ENCODE data around the gene MS4A7.

GRCh38 chr11:60376601-60377000, 1.7 kb upstream of the MS4A7 start:
- TF ChIP-seq POLR2A (IDR thresholded peaks at IDR 0.05; ENCODE audit: low read depth) (no peak), POLR2AphosphoS5 (IDR thresholded peaks at IDR 0.05) (no peak)
- TF ChIP-seq, protein P1, sequence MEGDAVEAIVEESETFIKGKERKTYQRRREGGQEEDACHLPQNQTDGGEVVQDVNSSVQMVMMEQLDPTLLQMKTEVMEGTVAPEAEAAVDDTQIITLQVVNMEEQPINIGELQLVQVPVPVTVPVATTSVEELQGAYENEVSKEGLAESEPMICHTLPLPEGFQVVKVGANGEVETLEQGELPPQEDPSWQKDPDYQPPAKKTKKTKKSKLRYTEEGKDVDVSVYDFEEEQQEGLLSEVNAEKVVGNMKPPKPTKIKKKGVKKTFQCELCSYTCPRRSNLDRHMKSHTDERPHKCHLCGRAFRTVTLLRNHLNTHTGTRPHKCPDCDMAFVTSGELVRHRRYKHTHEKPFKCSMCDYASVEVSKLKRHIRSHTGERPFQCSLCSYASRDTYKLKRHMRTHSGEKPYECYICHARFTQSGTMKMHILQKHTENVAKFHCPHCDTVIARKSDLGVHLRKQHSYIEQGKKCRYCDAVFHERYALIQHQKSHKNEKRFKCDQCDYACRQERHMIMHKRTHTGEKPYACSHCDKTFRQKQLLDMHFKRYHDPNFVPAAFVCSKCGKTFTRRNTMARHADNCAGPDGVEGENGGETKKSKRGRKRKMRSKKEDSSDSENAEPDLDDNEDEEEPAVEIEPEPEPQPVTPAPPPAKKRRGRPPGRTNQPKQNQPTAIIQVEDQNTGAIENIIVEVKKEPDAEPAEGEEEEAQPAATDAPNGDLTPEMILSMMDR (IDR thresholded peaks at IDR 0.05) = no peak

All from esophagus muscularis mucosa (tissue), 3 donors.